Ectodermal cell (in vitro differentiated cells): ENCODE results near the gene ZMAT5. TPM values are rescaled to one million over a fixed set of nuclear protein-coding genes. Genes with fewer than 3 reads are reported as not detected.

ENCODE experiments used
- H3K27ac ChIP-seq: 2 replicates; pipeline ENCODE4 v1.7.0; 2013; ENCODE audit warnings: mild to moderate bottlenecking, low read depth, low read length; ENCODE audit not compliant: insufficient read depth, poor library complexity, severe bottlenecking
- H3K27me3 ChIP-seq: 2 replicates; pipeline ENCODE4 v1.7.0; 2013; ENCODE audit warnings: mild to moderate bottlenecking, low read length; ENCODE audit not compliant: insufficient read depth, control insufficient read depth, poor library complexity, severe bottlenecking
- H3K36me3 ChIP-seq: one replicate; pipeline ENCODE4 v1.7.0; 2013; ENCODE audit warnings: low read length; ENCODE audit not compliant: control insufficient read depth, insufficient read depth
- H3K4me1 ChIP-seq: one replicate; pipeline ENCODE4 v1.7.0; 2013; ENCODE audit warnings: low read length; ENCODE audit not compliant: control insufficient read depth, insufficient read depth
- H3K4me3 ChIP-seq: 2 replicates; pipeline ENCODE4 v1.7.0; 2013; ENCODE audit warnings: low read depth, low read length, control low read depth; ENCODE audit not compliant: insufficient read depth
- H3K9me3 ChIP-seq: 2 replicates; pipeline ENCODE4 v1.7.0; 2013; ENCODE audit warnings: mild to moderate bottlenecking, low read length, moderate library complexity; ENCODE audit not compliant: control insufficient read depth
- WGBS, 2 experiments: methylation state at CpG; one replicate each; pipeline ENCODE4 v1.1.7; 2013; ENCODE audit warnings: missing lambda C conversion rate in 2 of 2; 5-methylcytosine and 5-hydroxymethylcytosine counted together
- polyA plus RNA-seq, 4 experiments: library from polyadenylated mRNA; stranded (reverse); fragments of 50-300 nt; gene quantifications; one replicate each; pipeline ENCODE4 v1.2.3, GENCODE V29; 2013

Gene ZMAT5, protein sequence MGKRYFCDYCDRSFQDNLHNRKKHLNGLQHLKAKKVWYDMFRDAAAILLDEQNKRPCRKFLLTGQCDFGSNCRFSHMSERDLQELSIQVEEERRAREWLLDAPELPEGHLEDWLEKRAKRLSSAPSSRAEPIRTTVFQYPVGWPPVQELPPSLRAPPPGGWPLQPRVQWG
- polyA plus RNA-seq (2013, experiment 1 of 4): 21.6 TPM
- 20.8 TPM for polyA plus RNA-seq (2013, experiment 2 of 4)
- polyA plus RNA-seq (2013, experiment 3 of 4): 20.2 TPM
- 22.3 TPM for polyA plus RNA-seq (2013, experiment 4 of 4)

- 1% methylated on average over 32 of the region's 32 CpGs for WGBS, 2 experiments
- peak within 1 kb of the TSS; percentile 97 for H3K4me3 ChIP-seq
- H3K4me1 ChIP-seq: peaks cover 14% of the 10 kb centered on the region
- H3K9me3 ChIP-seq: no peaks in the 10 kb centered on the region
- H3K27ac ChIP-seq: peak within 1 kb of the TSS; percentile 90
- H3K27me3 ChIP-seq: no peaks in the 10 kb centered on the region
- H3K36me3 ChIP-seq: peaks cover 15% of the 10 kb centered on the region
These were observed at the start of gene ZMAT5 for GRCh38 chr22:29766632-29767170. TSS of gene ZMAT5 (minus strand) at chr22:29767007. CDS start at chr22:29748544, 18,463 bp downstream.

- peaks cover 14% of the 10 kb centered on the region for H3K36me3 ChIP-seq
- H3K9me3 ChIP-seq: no peaks in the 10 kb centered on the region
- H3K27ac ChIP-seq: no peak overlapping the region
- no peaks in the 10 kb centered on the region for H3K27me3 ChIP-seq
- 92 to 94% methylated on average over 6 of the region's 6 CpGs for WGBS, 2 experiments
- H3K4me3 ChIP-seq: no peak overlapping the region
- peaks cover 6% of the 10 kb centered on the region for H3K4me1 ChIP-seq
These were observed 49.7 kb upstream of the ZMAT5 start for GRCh38 chr22:29816539-29816938.

GRCh38 chr22:29816128-29816527, 49.3 kb upstream of the ZMAT5 start:
- Histone ChIP-seq H3K36me3 (peaks cover 17% of the 10 kb centered on the region), H3K27me3 (no peaks in the 10 kb centered on the region), H3K4me1 (peaks cover 6% of the 10 kb centered on the region), H3K27ac (no peak overlapping the region), H3K4me3 (no peak overlapping the region), H3K9me3 (no peaks in the 10 kb centered on the region)
- WGBS, 2 experiments: 46 to 50% methylated on average over 2 of the region's 2 CpGs

- peaks cover 13% of the 10 kb centered on the region for H3K36me3 ChIP-seq
- no peak overlapping the region for H3K4me3 ChIP-seq
- no peaks in the 10 kb centered on the region for H3K9me3 ChIP-seq
- peaks cover 6% of the 10 kb centered on the region for H3K4me1 ChIP-seq
- H3K27ac ChIP-seq: no peak overlapping the region
- no peaks in the 10 kb centered on the region for H3K27me3 ChIP-seq
- WGBS, 2 experiments: 87 to 94% methylated on average over 3 of the region's 4 CpGs
These were observed 48.8 kb upstream of the ZMAT5 start for GRCh38 chr22:29815580-29815979.

GRCh38 chr22:29814003-29814402, 47.2 kb upstream of the ZMAT5 start:
- no peak overlapping the region for H3K27ac ChIP-seq
- peaks cover 6% of the 10 kb centered on the region for H3K4me1 ChIP-seq
- 95 to 96% methylated on average over 5 of the region's 5 CpGs for WGBS, 2 experiments
- no peaks in the 10 kb centered on the region for H3K27me3 ChIP-seq
- H3K9me3 ChIP-seq: no peaks in the 10 kb centered on the region
- H3K4me3 ChIP-seq: no peak overlapping the region
- peaks cover 13% of the 10 kb centered on the region for H3K36me3 ChIP-seq

GRCh38 chr22:29813563-29813962, 46.8 kb upstream of the ZMAT5 start:
- Histone ChIP-seq H3K9me3 (no peaks in the 10 kb centered on the region), H3K36me3 (peaks cover 13% of the 10 kb centered on the region), H3K27ac (no peak overlapping the region), H3K27me3 (no peaks in the 10 kb centered on the region), H3K4me3 (no peak overlapping the region), H3K4me1 (peaks cover 6% of the 10 kb centered on the region)
- 86% methylated on average over 3 of the region's 3 CpGs for WGBS, 2 experiments

DNA sequence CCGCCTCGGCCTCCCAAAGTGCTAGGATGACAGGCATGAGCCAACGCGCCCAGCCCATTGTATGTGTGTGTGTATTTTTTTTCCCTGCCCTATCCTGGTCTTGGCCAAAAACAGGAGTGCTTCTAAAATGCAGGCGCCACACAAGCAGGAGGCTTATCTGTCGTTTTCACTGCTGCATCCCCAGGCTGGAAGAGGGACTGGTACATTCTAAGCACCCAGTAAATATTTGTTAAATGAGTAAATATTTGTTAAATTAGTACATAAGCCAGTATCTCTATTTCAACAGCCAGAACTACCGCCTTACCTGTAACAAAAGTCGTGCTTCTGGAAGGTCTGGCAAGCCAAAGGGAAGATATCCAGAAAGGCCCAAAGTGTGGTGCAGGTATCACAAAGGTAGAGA, 46.3 kb upstream of the ZMAT5 start:
- H3K36me3 ChIP-seq: peaks cover 15% of the 10 kb centered on the region
- no peak overlapping the region for H3K4me3 ChIP-seq
- peaks cover 6% of the 10 kb centered on the region for H3K4me1 ChIP-seq
- WGBS, 2 experiments: 88 to 91% methylated on average over 8 of the region's 8 CpGs
- no peaks in the 10 kb centered on the region for H3K27me3 ChIP-seq
- no peak overlapping the region for H3K27ac ChIP-seq
- no peaks in the 10 kb centered on the region for H3K9me3 ChIP-seq

DNA sequence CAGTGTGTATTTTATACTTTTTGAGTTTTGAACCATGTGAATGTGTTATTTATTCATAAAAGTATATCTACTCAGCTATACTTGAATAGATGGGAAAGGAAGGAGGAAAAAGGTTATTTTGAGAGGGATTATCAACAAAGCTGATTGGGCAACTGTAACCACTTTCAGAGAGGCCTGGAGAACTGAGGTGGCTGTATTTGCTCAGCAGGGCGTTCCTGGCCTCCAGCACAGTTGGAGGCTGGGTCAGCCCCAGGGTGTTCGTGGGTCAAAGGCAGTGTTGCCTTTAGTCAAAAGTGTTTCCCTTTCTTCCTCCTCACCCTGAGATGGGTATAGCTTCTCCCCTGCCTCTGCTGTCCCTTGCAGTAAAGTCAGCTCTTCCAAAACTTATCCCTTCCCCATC, 44.6 kb upstream of the ZMAT5 start:
- peaks cover 6% of the 10 kb centered on the region for H3K4me1 ChIP-seq

GRCh38 chr22:29810216-29810615, 43.4 kb upstream of the ZMAT5 start:
- H3K27ac ChIP-seq: no peak overlapping the region
- no peak overlapping the region for H3K4me3 ChIP-seq
- H3K9me3 ChIP-seq: no peaks in the 10 kb centered on the region
- peaks cover 24% of the 10 kb centered on the region for H3K36me3 ChIP-seq
- 96 to 100% methylated on average over 1 to 2 of the region's 2 CpGs for WGBS, 2 experiments
- H3K4me1 ChIP-seq: no peaks in the 10 kb centered on the region
- no peaks in the 10 kb centered on the region for H3K27me3 ChIP-seq

More for the DNA sequence above, 44.6 kb upstream of the ZMAT5 start:
- no peak overlapping the region for H3K27ac ChIP-seq
- H3K27me3 ChIP-seq: no peaks in the 10 kb centered on the region
- H3K4me3 ChIP-seq: no peak overlapping the region
- WGBS, 2 experiments: 60 to 74% methylated on average over 2 of the region's 2 CpGs
- peaks cover 24% of the 10 kb centered on the region for H3K36me3 ChIP-seq
- H3K9me3 ChIP-seq: no peaks in the 10 kb centered on the region

- Histone ChIP-seq H3K36me3 (peaks cover 16% of the 10 kb centered on the region), H3K4me3 (no peak overlapping the region)
These were observed 39.4 kb upstream of the ZMAT5 start for GRCh38 chr22:29806196-29806595.

More at GRCh38 chr22:29806196-29806595, 39.4 kb upstream of the ZMAT5 start:
- H3K4me1 ChIP-seq: no peaks in the 10 kb centered on the region
- no peaks in the 10 kb centered on the region for H3K9me3 ChIP-seq
- 95% methylated on average over 6 of the region's 6 CpGs for WGBS, 2 experiments
- H3K27me3 ChIP-seq: no peaks in the 10 kb centered on the region
- H3K27ac ChIP-seq: no peak overlapping the region
